ENCODE data around the gene HIGD1B.

DNA sequence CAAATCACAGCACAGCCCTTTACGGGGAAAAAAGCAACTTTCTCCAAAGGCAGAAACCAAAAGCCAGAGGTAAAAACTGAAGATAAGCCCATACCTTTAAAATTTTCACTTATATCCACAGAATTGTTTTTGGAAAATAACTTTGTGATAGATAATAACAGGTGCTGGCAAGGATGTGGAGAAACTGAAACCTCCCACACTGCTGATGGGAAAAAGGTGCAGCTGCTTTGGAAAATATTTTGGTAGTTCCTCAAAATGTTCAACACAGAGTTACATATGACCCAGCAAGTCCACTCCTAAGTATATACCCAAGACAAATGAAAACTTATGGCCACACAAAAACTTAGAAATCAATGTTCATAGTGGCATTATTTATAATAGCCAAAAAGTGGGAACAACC is 39.3 kb downstream of the HIGD1B start:
- no peak for TF ChIP-seq POLR2AphosphoS5 (IDR thresholded peaks at IDR 0.05; ENCODE audit: low read depth, low read length)
- no peak for TF ChIP-seq TAF1 (IDR thresholded peaks at IDR 0.05; ENCODE audit: borderline replicate concordance, insufficient read depth, low read length)
- no peak for TF ChIP-seq FOXP2 (optimal IDR thresholded peaks at IDR 0.05; ENCODE audit: borderline replicate concordance, extremely low read depth, extremely low read length, insufficient read depth)
